Ramos (cell line): ENCODE results near the gene TOB2.

Experiments used
- in situ Hi-C: fragments of 300-500 bp; cut with MboI; formaldehyde crosslinking; loops from one replicate; pipeline ENCODE4 v1.14.3; 2022; ENCODE audit warnings: low sequenced_read_pairs; ENCODE audit not compliant: unreplicated experiment

The TOB2 gene, protein sequence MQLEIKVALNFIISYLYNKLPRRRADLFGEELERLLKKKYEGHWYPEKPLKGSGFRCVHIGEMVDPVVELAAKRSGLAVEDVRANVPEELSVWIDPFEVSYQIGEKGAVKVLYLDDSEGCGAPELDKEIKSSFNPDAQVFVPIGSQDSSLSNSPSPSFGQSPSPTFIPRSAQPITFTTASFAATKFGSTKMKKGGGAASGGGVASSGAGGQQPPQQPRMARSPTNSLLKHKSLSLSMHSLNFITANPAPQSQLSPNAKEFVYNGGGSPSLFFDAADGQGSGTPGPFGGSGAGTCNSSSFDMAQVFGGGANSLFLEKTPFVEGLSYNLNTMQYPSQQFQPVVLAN

GRCh38 chr22:41446639-41447434, at the start of gene TOB2:
Gene TOB2, minus strand, starts transcription at chr22:41446801. Its CDS starts 9,456 bp downstream, at chr22:41437345.
- in situ Hi-C loops, result no loop called here

DNA sequence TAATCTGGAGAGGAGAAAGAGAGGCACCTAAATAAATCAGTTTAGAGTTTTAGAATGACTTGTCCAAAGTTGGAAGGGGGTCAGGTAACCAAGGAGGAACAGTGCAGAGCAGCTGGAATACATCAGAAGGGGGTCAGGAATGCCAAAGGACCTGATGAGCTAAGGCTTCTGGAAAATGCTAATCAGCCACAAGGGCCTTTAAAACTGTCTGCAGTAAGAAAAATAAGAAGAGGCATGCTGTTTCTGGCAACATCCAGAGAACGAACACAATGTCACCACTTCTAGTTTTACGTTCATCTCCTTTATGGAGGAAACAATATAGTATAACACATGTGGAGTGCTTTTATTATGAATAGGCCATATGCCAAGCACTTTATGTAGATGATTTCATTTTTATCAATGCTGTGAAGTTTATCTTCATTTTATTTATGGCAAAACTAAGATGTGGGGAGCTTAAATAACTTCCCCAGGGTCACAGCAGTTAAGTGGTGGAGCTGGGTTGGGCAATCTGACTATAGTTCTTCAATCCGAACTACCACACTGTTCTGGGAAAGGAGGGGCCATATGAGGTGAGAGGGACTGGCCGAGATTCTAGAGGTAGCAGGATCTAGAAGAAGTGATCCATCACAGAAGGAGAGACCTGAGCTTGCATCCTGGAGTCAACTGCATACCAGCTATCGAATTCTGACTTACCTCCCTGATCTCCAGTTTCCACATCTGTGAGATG, 44.9 kb upstream of the TOB2 start:
- in situ Hi-C loops, result no loop called here

GRCh38 chr22:41488596-41489385, 42.2 kb upstream of the TOB2 start:
- in situ Hi-C loops, result no loop called here

DNA sequence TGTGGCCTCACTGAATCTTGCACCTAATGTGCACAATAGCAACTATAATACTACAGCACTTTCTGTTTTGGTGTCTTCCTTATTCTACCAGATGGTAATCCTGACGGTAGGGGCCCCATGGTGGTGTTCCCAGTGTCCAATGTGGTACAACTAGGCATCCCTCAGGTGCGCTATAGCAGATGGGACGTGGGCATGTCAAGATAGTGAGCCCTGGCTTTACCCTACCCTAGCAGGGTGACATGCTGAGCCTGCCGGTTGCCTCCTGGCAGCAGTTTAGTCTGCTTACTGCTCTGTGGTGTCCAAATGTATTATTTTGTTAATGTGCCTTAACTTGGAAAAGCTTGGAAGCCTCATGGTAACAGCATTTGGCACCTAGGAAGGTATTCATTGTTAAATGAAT, 41.5 kb upstream of the TOB2 start:
- in situ Hi-C loops, result no loop called here

DNA sequence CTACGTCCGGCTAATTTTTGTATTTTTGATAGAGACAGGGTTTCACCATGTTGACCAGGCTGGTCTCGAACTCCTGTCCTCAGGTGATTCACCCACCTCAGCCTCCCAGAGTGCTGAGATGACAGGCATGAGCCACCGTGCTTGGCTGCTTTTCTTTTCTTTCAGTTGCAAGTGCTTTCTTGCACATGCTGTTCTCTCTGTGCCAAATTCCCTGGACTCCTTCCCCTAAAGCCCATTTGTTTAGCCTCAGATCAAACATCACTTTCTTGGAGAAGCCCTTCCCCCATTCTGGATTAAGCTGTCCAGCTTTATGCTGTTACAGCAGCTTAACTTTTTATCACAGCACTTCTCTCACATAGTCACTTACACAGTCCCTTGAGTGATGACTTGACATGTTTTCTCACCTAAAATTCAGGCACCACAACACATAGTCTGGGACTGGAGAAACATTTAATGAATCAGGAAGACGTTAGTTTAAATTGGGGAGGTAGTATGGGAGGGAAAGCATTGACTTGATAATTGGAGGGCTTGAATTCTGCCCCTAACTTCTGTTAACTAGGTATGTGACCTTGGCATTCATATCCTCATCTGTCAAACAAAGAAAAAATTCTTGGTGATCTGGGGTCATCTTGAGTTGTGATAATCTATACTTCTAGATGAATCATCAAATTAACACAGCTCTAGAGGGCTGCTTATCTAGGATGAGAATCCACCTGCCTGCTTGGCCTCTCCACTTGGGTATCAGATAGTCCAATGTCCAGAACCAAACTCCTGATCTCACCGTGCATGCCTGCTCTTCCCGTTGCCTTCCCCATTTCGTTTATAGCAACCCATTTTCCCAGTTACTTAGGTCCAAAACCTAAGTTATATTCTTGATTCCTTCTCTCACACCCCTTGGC, 40.7 kb upstream of the TOB2 start:
- in situ Hi-C loops, result no loop called here

DNA sequence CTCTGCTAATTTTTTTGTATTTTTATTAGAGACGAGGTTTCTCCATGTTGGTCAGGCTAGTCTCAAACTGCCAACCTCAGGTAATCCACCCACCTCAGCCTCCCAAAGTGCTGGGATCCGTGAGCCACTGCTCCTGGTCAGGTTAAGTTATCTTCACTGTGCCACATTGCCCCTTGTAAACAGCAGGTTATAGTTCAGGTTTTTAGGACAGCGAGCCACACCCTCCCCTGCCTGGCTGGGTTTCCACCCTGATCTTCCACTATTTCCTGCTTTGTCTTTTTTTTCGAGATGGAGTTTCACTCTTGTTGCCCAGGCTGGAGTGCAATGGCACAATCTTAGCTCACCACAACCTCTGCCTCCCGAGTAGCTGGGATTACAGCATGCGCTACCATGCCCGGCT, 38.4 kb upstream of the TOB2 start:
- in situ Hi-C loops, result no loop called here

- in situ Hi-C loops, result no loop called here
These were observed 35.8 kb upstream of the TOB2 start for GRCh38 chr22:41482319-41482935.

DNA sequence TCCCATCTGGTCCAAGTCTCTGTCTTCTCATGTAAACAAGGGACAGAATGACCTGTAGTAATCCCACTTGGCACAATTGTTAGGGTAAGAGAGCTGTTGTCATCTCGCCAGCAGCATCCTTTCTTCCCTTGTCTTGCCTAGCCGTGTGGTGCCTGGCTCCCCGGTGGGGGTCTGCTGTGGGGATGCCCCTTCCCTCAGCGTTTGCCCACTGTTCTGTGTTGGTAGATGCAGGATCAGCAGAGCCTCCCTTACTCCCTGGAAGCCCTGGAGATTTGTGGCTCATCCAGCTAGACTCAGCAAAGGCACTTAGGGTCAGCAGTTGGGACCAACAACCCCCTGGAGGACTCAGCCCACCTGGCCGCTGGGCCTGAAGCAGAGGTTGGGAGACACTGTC, 35.3 kb upstream of the TOB2 start:
- in situ Hi-C loops, result no loop called here

GRCh38 chr22:41481131-41481830, 34.7 kb upstream of the TOB2 start:
- in situ Hi-C loops, result no loop called here

DNA sequence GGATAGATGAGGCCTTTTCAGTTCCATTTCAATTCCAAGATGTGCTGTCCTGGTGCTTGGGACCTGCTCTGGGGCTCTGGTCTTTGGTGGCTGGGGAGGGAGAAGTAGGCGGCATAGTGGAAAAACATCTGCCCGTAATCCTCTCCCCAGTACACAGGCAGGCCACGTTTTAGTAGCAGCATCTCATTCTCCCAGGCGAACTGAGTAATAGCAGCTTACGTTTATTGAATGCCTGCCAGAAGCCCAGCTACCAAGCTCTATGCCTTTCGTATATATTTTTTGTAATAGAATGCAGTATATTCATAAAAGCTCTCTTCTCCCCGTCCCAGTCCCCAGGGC, 33.8 kb upstream of the TOB2 start:
- in situ Hi-C loops, result no loop called here

DNA sequence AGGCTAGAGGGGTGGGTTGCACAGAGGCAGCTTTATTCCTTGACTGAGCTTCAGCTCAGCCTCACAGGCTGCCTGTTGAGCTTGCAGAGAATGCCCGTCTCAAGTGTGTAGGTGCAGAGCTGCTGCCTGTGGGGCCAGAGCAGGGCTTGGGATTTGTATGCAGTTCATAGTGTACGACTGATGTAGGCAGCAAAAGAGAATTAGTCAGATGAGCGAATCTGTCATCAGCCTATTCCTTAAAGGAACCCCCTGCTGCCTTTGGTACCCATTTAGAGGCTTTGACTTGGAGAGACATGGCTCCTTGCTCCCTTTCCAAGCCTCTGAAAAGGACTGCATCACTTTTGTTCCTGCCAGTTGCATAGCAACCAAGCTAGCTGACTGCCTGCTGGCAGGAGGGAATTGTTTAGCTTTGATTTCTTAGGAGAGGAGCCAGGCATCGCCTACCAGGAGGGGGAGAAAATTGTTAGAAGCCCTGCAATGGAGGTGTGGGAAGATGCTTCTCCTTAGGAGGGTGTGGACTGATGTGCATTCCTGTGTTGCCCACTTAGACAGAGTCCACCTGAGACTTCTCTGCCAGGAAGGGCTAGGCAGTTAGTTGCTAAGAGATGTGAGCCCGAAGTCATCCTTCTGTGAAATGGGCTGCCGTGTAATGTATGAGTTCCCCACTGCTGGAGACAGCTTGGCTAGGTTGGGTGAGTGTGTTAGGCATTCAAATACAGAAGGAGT, 33.2 kb upstream of the TOB2 start:
- in situ Hi-C loops, result no loop called here

GRCh38 chr22:41478891-41479521, 32.4 kb upstream of the TOB2 start:
- in situ Hi-C loops, result no loop called here

- in situ Hi-C loops, result no loop called here
These were observed 31.9 kb upstream of the TOB2 start for GRCh38 chr22:41478473-41478872.

DNA sequence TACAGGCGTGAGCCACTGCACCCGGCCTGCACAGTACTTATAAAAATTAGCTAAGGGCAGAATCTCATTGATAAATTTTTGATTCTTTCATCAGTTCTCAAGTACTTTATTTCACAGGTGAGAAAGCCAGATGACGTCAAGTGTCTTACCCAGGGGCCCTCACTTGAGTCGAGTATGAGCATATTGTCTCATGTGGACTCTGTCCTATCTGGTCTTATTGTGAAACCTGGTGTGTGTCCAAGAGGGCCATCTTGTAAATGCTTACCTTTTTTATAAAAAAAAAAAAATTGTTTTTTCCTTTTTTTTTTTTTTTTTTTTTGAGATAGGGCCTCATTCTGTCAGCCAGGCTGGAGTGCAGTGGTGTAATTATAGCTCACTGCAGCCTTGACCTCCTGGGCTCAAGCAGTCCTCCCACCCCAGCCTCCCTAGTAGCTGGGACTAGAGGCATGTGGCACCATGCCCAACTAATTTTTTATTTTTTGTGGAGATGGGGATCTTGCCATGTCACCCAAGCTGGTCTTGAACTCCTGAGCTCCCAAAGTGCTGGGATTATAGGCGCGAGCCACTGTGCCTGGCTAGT, 28.4 kb upstream of the TOB2 start:
- in situ Hi-C loops, result no loop called here

DNA sequence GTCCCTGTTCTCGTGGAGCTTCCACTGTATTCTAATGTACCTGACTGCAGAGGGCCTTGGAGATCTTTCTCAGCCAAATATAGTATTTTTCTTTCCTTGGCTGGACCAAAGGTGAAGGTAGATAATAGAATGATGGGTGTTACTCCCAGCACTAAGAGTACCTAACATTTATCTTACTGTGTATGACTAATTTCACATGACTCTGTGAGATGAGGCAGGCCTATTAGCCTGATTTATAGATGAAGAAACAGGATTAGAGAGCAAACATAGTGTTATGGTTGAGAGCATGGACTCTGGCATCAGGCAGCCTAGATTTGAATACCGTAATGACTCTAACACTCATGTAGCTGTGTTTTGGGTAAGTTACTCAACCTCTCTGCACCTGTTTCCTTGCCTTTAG, 25.0 kb upstream of the TOB2 start:
- in situ Hi-C loops, result no loop called here

DNA sequence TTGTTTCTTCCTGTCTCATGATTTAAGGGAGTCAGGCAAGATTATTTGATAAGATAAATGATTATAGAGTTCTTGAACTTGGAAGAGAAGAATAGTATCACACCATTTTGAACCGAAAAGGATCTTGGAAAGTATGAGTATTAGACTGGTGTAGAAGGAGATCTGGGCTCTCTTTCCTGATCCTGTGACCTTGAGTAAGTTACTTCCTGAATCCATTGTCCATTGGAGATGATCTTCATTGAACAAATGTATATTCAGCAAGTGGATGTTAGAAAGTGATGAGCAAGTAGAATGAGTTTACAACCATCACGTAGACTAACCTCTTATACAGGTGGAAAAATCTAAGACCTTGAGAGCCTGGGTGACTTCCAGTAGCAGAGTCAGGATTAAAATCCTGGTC, 24.3 kb upstream of the TOB2 start:
- in situ Hi-C loops, result no loop called here
